Breast epithelium (tissue), 3 donors: ENCODE results near the gene XG.

ENCODE experiments used
- CTCF ChIP-seq, 3 donors: fragments of 450-650 bp; IDR thresholded peaks; one replicate each; pipeline ENCODE4 v1.5.1; 2016 to 2017; ENCODE audit warnings: antibody characterized with exemption in 3 of 3, mild to moderate bottlenecking in 3 of 3, moderate library complexity in 3 of 3
- POLR2AphosphoS5 ChIP-seq, 3 donors: sonication (generic); formaldehyde crosslinking; IDR thresholded peaks; one replicate each; pipeline ENCODE4 v1.6.1; 2017; ENCODE audit warnings: antibody characterized with exemption in 3 of 3

- TF ChIP-seq CTCF (IDR thresholded peaks at IDR 0.05) (no peak), POLR2AphosphoS5 (IDR thresholded peaks at IDR 0.05) (no peak)
Observed at GRCh38 chrX:2848871-2849301, 97.0 kb downstream of the XG start.
